Measurements from ENCODE around the gene GIPC3.

Gene GIPC3

GRCh38 chr19:3632098-3632497, 46.8 kb downstream of the GIPC3 start:
- ATAC-seq (ENCODE audit: low read depth) (no peak), DNase-seq (ENCODE audit: low spot score) (no peak)
- Histone ChIP-seq H3K9me3 (ENCODE audit: severe bottlenecking) (no peaks in the 10 kb centered on the region), H3K27ac (ENCODE audit: poor library complexity, severe bottlenecking) (no peak overlapping the region), H3K4me1 (ENCODE audit: insufficient read depth, poor library complexity, severe bottlenecking) (no peaks in the 10 kb centered on the region), H3K4me3 (ENCODE audit: severe bottlenecking) (no peak overlapping the region), H3K27me3 (ENCODE audit: insufficient read depth, poor library complexity, severe bottlenecking) (no peaks in the 10 kb centered on the region), H3K36me3 (ENCODE audit: low read depth) (no peaks in the 10 kb centered on the region)
- no peak for TF ChIP-seq CTCF (IDR thresholded peaks at IDR 0.05; ENCODE audit: poor library complexity, severe bottlenecking)

GRCh38 chr19:3632739-3633558, 47.7 kb downstream of the GIPC3 start:
- Histone ChIP-seq H3K4me3 (ENCODE audit: severe bottlenecking) (no peak overlapping the region), H3K36me3 (ENCODE audit: low read depth) (no peaks in the 10 kb centered on the region), H3K9me3 (ENCODE audit: severe bottlenecking) (no peaks in the 10 kb centered on the region), H3K27me3 (ENCODE audit: insufficient read depth, poor library complexity, severe bottlenecking) (no peaks in the 10 kb centered on the region), H3K4me1 (ENCODE audit: insufficient read depth, poor library complexity, severe bottlenecking) (no peaks in the 10 kb centered on the region), H3K27ac (ENCODE audit: poor library complexity, severe bottlenecking) (no peak overlapping the region)
- ATAC-seq (ENCODE audit: low read depth) (no peak), DNase-seq (ENCODE audit: low spot score) (no peak)
- no peak for TF ChIP-seq CTCF (IDR thresholded peaks at IDR 0.05; ENCODE audit: poor library complexity, severe bottlenecking)

- Histone ChIP-seq H3K4me1 (ENCODE audit: insufficient read depth, poor library complexity, severe bottlenecking) (no peaks in the 10 kb centered on the region), H3K4me3 (ENCODE audit: severe bottlenecking) (no peak overlapping the region), H3K9me3 (ENCODE audit: severe bottlenecking) (no peaks in the 10 kb centered on the region), H3K27me3 (ENCODE audit: insufficient read depth, poor library complexity, severe bottlenecking) (no peaks in the 10 kb centered on the region), H3K27ac (ENCODE audit: poor library complexity, severe bottlenecking) (no peak overlapping the region), H3K36me3 (ENCODE audit: low read depth) (no peaks in the 10 kb centered on the region)
- ATAC-seq (ENCODE audit: low read depth), result no peak
- TF ChIP-seq CTCF (IDR thresholded peaks at IDR 0.05; ENCODE audit: poor library complexity, severe bottlenecking), result no peak
- no peak for DNase-seq (ENCODE audit: low spot score)
Measured at GRCh38 chr19:3633559-3633988, 48.3 kb downstream of the GIPC3 start.

GRCh38 chr19:3634496-3635045, 49.3 kb downstream of the GIPC3 start:
- Histone ChIP-seq H3K9me3 (ENCODE audit: severe bottlenecking) (no peaks in the 10 kb centered on the region), H3K27me3 (ENCODE audit: insufficient read depth, poor library complexity, severe bottlenecking) (no peaks in the 10 kb centered on the region), H3K36me3 (ENCODE audit: low read depth) (no peaks in the 10 kb centered on the region), H3K27ac (ENCODE audit: poor library complexity, severe bottlenecking) (no peak overlapping the region), H3K4me3 (ENCODE audit: severe bottlenecking) (no peak overlapping the region), H3K4me1 (ENCODE audit: insufficient read depth, poor library complexity, severe bottlenecking) (no peaks in the 10 kb centered on the region)
- ATAC-seq (ENCODE audit: low read depth) (no peak), DNase-seq (ENCODE audit: low spot score) (no peak)
- no peak for TF ChIP-seq CTCF (IDR thresholded peaks at IDR 0.05; ENCODE audit: poor library complexity, severe bottlenecking)

GRCh38 chr19:3636506-3636905, 51.2 kb downstream of the GIPC3 start:
- Histone ChIP-seq H3K36me3 (ENCODE audit: low read depth) (no peaks in the 10 kb centered on the region), H3K4me3 (ENCODE audit: severe bottlenecking) (no peak overlapping the region), H3K27me3 (ENCODE audit: insufficient read depth, poor library complexity, severe bottlenecking) (no peaks in the 10 kb centered on the region), H3K27ac (ENCODE audit: poor library complexity, severe bottlenecking) (no peak overlapping the region), H3K4me1 (ENCODE audit: insufficient read depth, poor library complexity, severe bottlenecking) (no peaks in the 10 kb centered on the region), H3K9me3 (ENCODE audit: severe bottlenecking) (no peaks in the 10 kb centered on the region)
- DNase-seq (ENCODE audit: low spot score), result no peak
- no peak for TF ChIP-seq CTCF (IDR thresholded peaks at IDR 0.05; ENCODE audit: poor library complexity, severe bottlenecking)
- no peak for ATAC-seq (ENCODE audit: low read depth)
